PC-9 (cell line): ENCODE measurements around the gene TTYH1. TPM values are rescaled to one million over a fixed set of nuclear protein-coding genes. Genes with fewer than 3 reads are reported as not detected.

Experiments
- BruUV-seq: library from RNA; stranded (reverse); fragments of 400-500 nt; replicated peaks from 2 replicates; lab custom pipeline; 2021; lab: Mats Ljungman, UMichigan
- CTCF ChIA-PET: fragments of 300-600 bp; sonication (Branson Sonifier 250); formaldehyde crosslinking; loops from one replicate; lab custom pipeline; 2022; ENCODE audit warnings: antibody characterized with exemption; lab: Charles Lee
- POLR2A ChIA-PET: fragments of 300-600 bp; sonication (Branson Sonifier 250); formaldehyde crosslinking; loops from one replicate; lab custom pipeline; 2022; ENCODE audit warnings: antibody characterized with exemption; ENCODE audit not compliant: unreplicated experiment; lab: Charles Lee
- DNase-seq, 2 experiments: peaks; one replicate each; pipeline versions ENCODE4 v3.0.0 to v3.0.0-alpha.2; 2015 to 2022; ENCODE audit warnings: mixed read lengths in 1 of 2
- H2AFZ ChIP-seq: fragments of 200-600 bp; sonication (generic); 2 replicates; pipeline ENCODE4 v1.8.1; 2017; ENCODE audit warnings: antibody characterized with exemption
- H3F3A ChIP-seq: fragments of 200-600 bp; sonication (generic); 2 replicates; pipeline ENCODE4 v1.8.1; 2017; ENCODE audit warnings: antibody characterized with exemption, mild to moderate bottlenecking, low read depth; ENCODE audit not compliant: insufficient read depth
- H3K27ac ChIP-seq: fragments of 200-600 bp; sonication (generic); 2 replicates; pipeline ENCODE4 v1.6.1; 2016; ENCODE audit warnings: mixed run types
- H3K27me3 ChIP-seq: fragments of 200-600 bp; sonication (generic); 2 replicates; pipeline ENCODE4 v1.6.1; 2016; ENCODE audit warnings: low read depth, mixed run types; ENCODE audit not compliant: insufficient read depth
- H3K36me3 ChIP-seq: fragments of 200-600 bp; sonication (generic); 2 replicates; pipeline ENCODE4 v1.6.1; 2016; ENCODE audit warnings: low read depth, mixed run types
- H3K4me1 ChIP-seq: fragments of 200-600 bp; sonication (generic); replicated peaks from 2 replicates; pipeline ENCODE4 v1.6.1; 2016; ENCODE audit warnings: mixed run types; ENCODE audit not compliant: insufficient read depth
- H3K4me2 ChIP-seq: fragments of 200-600 bp; sonication (generic); 2 replicates; pipeline ENCODE4 v1.6.1; 2017; ENCODE audit warnings: mixed run types
- H3K4me3 ChIP-seq: fragments of 200-600 bp; sonication (generic); 2 replicates; pipeline ENCODE4 v1.6.1; 2016; ENCODE audit warnings: mixed run types
- H3K79me2 ChIP-seq: fragments of 200-600 bp; sonication (generic); 2 replicates; pipeline ENCODE4 v1.6.1; 2017; ENCODE audit warnings: low read depth, mixed run types
- H3K9me2 ChIP-seq: fragments of 200-600 bp; sonication (generic); 2 replicates; pipeline ENCODE4 v1.8.1; 2017; ENCODE audit warnings: mild to moderate bottlenecking; ENCODE audit not compliant: insufficient read depth
- H3K9me3 ChIP-seq: fragments of 200-600 bp; sonication (generic); 2 replicates; pipeline ENCODE4 v1.8.1; 2016; ENCODE audit warnings: low read depth; ENCODE audit not compliant: insufficient read depth
- H4K20me1 ChIP-seq: fragments of 200-600 bp; sonication (generic); 2 replicates; pipeline ENCODE4 v1.8.1; 2017; ENCODE audit not compliant: insufficient read depth
- CTCF ChIP-seq: fragments of 200-600 bp; sonication (generic); conservative IDR thresholded peaks from 2 replicates; pipeline ENCODE4 v1.6.1; 2017; ENCODE audit warnings: mixed run types, antibody characterized with exemption, mild to moderate bottlenecking, moderate library complexity
- EZH2 ChIP-seq: fragments of 200-600 bp; sonication (generic); IDR thresholded peaks from 2 replicates; pipeline ENCODE4 v1.8.0; 2017; ENCODE audit warnings: antibody characterized with exemption, low read depth
- intact Hi-C: fragments of 100-400 bp; cut with micrococcal nuclease; formaldehyde crosslinking; loops from one replicate; pipeline ENCODE4 v1.10.0; 2022; ENCODE audit not compliant: unreplicated experiment
- total RNA-seq: library from RNA; stranded (reverse); gene quantifications from 2 replicates; pipeline ENCODE4 v1.2.3, GENCODE V29; 2021

TTYH1 gene
- total RNA-seq, 1 experiment from 2014 or later: 1.6 TPM

GRCh38 chr19:54424201-54424600 lies 8.9 kb downstream of the TTYH1 start:
- H3K4me2 ChIP-seq: no peak overlapping the region
- no peak for DNase-seq
- peaks cover 41% of the 10 kb centered on the region for H3K27me3 ChIP-seq
- no peak overlapping the region for H3K4me3 ChIP-seq
- peaks cover 12% of the 10 kb centered on the region for H3K4me1 ChIP-seq
- POLR2A ChIA-PET: no interaction called here
- TF ChIP-seq EZH2 (no peak), CTCF (no peak)
- peaks cover 3% of the 10 kb centered on the region; the same call in 1 of the 2 replicates for H3F3A ChIP-seq
- H4K20me1 ChIP-seq: no peaks in the 10 kb centered on the region
- no peaks in the 10 kb centered on the region for H3K79me2 ChIP-seq
- no peaks in the 10 kb centered on the region for H3K9me3 ChIP-seq
- H3K9me2 ChIP-seq: no peaks in the 10 kb centered on the region
- no TSS peak for BruUV-seq
- intact Hi-C loops: no loop called here
- no peaks in the 10 kb centered on the region for H3K36me3 ChIP-seq
- CTCF ChIA-PET: no interaction called here
- H3K27ac ChIP-seq: no peak overlapping the region
- no peak overlapping the region for H2AFZ ChIP-seq

GRCh38 chr19:54424660-54425381 lies 9.6 kb downstream of the TTYH1 start:
- Histone ChIP-seq H3K4me2 (no peak overlapping the region), H3K4me3 (no peak overlapping the region), H3K9me2 (no peaks in the 10 kb centered on the region), H2AFZ (no peak overlapping the region), H3F3A (peaks cover 3% of the 10 kb centered on the region; the same call in 1 of the 2 replicates), H3K27ac (no peak overlapping the region), H3K79me2 (no peaks in the 10 kb centered on the region), H3K36me3 (no peaks in the 10 kb centered on the region), H3K4me1 (peaks cover 12% of the 10 kb centered on the region), H4K20me1 (no peaks in the 10 kb centered on the region), H3K9me3 (no peaks in the 10 kb centered on the region), H3K27me3 (peaks cover 38% of the 10 kb centered on the region)
- TF ChIP-seq CTCF (no peak), EZH2 (no peak)
- POLR2A ChIA-PET: no interaction called here
- intact Hi-C loops: no loop called here
- CTCF ChIA-PET: no interaction called here
- no TSS peak for BruUV-seq
- no peak for DNase-seq

- Histone ChIP-seq H2AFZ (no peak overlapping the region), H3K27ac (no peak overlapping the region), H3K79me2 (no peaks in the 10 kb centered on the region), H3K4me3 (no peak overlapping the region), H3K4me2 (no peak overlapping the region), H3K27me3 (peaks cover 33% of the 10 kb centered on the region), H3F3A (peaks cover 5% of the 10 kb centered on the region; the same call in 1 of the 2 replicates), H3K9me2 (no peaks in the 10 kb centered on the region), H3K36me3 (no peaks in the 10 kb centered on the region), H4K20me1 (no peaks in the 10 kb centered on the region), H3K9me3 (no peaks in the 10 kb centered on the region), H3K4me1 (peaks cover 17% of the 10 kb centered on the region)
- CTCF ChIA-PET: no interaction called here
- TF ChIP-seq CTCF: no peak
- no peak for TF ChIP-seq EZH2
- POLR2A ChIA-PET: no interaction called here
- no peak for DNase-seq
- BruUV-seq: no TSS peak
- intact Hi-C loops: no loop called here
Observed at GRCh38 chr19:54425382-54425723, 10.1 kb downstream of the TTYH1 start.
